HG03558 (cell line): ENCODE data around the gene BUD31.
A peak's percentile ranks its signal among the peaks of the same experiment; 100 is the strongest.
"Not testable (repeated sequence)": the region's sequence is repeated elsewhere in the genome, so short reads cannot be mapped to it uniquely, and the experiment has no call there.

Experiments
- ATAC-seq: cut with Tn5 transposase; IDR thresholded peaks from one replicate; pipeline ENCODE4 v1.9.1; 2021; ENCODE audit warnings: moderate number of reproducible peaks; ENCODE audit not compliant: unreplicated experiment; ENCODE audit errors: extremely low read depth

The BUD31 gene

DNA sequence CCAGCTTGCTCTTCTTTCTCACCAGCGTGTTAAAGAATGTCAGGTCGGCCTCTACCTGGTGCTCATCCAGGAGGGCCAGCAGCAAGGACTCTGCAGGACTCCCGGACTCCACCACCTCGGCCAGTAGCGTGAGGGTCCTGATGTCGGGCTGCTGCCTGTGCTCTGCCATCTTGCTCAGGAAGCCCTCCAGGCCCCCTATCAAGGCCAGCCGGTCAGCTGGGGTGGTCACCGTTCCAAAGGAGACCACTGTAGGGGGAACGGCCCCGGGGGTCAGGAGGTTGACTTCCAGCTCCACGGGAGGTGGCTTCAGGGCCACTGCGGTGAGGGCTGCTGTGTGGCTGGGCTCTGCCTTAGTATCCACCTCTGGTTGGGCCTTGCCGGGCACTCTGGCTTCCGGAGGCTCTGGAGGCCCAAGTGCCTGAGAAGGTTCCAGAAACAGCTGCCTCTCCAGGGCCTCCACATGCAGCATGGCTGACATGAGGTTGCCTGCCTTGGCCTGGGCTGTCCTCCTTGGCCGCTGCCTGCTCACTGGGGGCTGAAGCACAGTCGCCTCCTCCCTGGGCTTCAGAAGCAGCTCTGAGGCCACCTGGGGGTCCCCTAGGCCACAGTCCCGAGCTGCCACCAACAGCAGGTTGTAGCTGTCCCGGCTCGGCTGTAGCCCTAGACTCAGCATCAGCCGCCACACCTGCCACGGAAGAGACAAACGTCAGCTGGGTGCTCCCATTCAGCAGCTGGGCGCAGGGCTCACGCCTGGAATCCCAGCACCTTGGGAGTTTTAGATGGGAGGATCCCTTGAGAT, 16.4 kb downstream of the BUD31 start:
- ATAC-seq: no peak

- no peak for ATAC-seq
Observed at GRCh38 chr7:99428972-99429566, 20.3 kb downstream of the BUD31 start.

- no peak for ATAC-seq
Observed at GRCh38 chr7:99429756-99430155, 21.0 kb downstream of the BUD31 start.

DNA sequence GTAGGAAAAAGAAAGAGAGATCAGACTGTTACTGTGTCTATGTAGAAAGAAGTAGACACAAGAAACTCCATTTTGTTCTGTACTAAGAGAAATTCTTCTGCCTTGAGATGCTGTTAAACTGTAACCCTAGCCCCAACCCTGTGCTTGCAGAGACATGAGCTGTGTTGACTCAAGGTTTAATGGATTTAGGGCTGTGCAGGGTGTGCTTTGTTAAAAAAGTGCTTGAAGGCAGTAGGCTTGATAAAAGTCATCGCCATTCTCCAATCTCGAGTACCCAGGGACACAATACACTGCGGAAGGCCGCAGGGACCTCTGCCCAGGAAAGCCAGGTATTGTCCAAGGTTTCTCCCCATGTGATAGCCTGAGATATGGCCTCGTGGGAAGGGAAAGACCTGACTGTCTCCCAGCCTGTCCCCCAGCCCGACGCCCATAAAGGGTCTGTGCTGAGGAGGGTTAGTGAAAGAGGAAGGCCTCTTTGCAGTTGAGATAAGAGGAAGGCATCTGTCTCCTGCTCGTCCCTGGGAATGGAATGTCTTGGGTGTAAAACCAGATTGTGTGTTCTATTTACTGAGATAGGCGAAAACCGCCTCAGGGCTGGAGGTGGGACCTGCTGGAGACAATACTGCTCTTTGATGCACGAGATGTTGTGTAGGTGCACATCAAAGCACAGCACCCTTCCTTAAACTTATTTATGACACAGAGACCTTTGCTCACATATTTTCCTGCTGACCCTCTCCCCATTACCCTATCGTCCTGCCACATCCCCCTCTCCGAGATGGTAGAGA, 23.2 kb downstream of the BUD31 start:
- ATAC-seq: not testable (repeated sequence)

- no peak for ATAC-seq
Observed at GRCh38 chr7:99433158-99433557, 24.4 kb downstream of the BUD31 start.

- ATAC-seq: no peak
Observed at GRCh38 chr7:99437946-99438572, 29.3 kb downstream of the BUD31 start.

DNA sequence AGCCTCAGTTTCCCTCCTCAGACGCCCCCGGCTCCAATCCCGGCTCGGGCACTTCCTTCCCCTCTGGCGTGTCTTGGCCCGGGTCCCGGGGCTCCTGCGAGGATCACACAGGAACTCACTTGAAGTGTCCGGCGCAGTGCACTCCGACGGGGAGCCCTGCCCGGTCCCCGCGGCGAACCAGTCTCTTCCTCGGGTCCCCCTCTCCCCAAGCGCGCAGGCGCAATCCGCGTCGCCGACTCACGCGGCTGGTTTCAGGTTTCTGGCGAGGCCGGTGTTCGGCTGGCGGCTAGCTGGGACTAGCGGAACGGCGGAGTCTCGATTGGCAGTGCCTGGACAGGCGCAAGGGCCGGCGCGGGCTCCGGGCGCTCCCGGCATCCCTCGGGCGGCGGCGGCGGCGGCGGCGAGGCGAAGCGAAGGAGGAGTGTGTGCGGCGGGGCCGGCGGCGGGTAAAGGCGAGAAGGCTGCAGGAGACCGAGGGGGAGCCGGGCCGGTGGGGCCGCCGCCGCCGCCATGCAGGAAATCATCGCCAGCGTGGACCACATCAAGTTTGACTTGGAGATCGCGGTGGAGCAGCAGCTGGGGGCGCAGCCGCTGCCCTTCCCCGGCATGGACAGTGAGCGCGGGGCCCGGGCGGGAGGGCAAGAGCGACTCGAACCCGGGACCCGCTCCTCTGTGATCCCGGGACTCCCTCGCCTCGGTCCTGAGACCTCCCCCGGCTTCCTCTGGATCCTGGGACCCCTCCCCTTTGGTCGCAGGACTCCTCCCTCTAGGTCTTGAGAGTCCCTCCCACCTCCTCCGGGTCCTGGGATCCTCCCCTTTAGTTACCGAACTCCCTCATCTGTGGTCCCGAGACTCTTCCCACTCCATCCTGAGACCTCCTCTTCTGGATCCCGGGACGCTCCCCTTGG, 30.1 kb downstream of the BUD31 start, which contains the start of the genes CPSF4 and PTCD1:
CPSF4 (plus strand) TSS at position 371 of the 908 bp plus-strand sequence; CDS start at position 511, 140 bp downstream.
PTCD1 (minus strand) TSS at position 226 of the 908 bp plus-strand sequence. CDS start 3,556 bp downstream, outside the sequence.
- ATAC-seq: peak; percentile 71

DNA sequence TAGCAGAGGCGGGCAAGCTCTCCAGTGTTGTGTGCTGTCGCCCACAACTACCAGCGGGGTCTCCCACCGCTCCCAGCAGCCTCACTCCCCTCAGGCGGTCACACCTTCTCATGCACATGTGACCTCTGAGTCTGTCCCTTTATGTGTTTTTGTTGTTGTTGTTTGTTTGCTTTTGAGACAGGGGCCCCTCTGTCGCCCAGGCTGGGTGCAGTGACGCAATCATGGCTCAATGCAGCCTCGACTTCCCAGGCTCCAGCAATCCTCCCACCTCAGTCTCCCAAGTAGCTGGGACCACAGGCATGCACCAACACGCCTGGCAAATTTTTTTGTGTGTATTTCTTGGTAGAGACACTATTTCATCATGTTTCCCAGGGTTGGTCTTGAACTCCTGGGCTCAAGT, 31.4 kb downstream of the BUD31 start:
- no peak for ATAC-seq

DNA sequence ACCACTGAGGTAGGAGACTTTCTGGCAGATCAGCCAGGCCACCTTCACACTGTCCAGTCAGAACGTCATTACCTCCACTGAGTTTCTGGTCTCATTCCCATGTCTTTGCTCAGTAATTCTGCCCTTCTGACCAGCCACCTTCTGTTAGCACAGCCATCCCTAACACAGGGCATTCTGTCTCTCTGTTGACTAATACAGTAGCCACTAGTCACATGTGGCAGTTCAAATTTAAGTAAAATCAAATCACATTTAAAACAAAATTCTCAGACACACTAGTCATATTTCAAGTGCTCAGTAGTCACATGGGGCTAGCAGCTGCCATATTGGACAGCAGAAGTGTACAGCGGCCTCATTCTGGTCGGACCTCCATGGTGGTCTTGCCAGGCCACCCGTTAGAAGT, 37.3 kb downstream of the BUD31 start:
- ATAC-seq: no peak

DNA sequence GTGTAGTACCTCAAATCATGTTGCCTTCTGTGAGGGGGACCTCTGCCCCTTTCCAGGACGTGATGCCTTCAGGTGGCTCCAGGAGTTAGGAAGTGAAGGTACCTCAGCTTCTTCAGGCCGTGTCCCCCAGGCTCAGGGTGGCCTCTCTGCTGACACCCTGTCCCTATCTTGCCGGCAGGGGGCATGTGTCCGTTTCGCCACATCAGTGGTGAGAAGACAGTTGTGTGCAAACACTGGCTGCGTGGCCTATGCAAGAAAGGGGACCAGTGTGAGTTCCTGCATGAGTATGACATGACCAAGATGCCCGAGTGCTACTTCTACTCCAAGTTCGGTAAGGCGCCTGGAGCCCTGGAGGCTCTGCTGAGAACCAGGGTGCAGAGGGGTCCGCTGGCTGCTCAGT, 39.2 kb downstream of the BUD31 start:
- no peak for ATAC-seq

DNA sequence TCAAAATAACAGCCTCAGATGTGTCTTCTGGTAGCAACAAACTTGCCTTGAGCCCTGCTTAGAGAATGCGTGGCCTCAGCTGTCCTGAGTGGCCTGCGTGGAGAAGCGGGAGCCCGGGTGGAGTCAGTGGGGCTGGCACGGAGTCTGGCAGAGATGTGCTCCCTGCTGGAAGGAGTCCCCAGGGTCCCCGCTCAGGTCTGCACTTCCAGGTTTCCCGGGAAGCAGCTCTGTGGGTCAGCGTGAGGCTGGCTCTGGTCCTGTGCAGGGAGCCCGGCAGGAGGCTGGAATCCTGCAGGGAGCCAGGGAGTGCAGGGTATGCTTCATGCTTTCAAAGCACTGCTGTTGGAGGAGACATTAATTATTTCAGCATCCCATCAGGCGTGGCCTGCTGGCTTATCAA, 40.1 kb downstream of the BUD31 start:
- no peak for ATAC-seq

- ATAC-seq: no peak
Observed at GRCh38 chr7:99449326-99449725, 40.6 kb downstream of the BUD31 start.

DNA sequence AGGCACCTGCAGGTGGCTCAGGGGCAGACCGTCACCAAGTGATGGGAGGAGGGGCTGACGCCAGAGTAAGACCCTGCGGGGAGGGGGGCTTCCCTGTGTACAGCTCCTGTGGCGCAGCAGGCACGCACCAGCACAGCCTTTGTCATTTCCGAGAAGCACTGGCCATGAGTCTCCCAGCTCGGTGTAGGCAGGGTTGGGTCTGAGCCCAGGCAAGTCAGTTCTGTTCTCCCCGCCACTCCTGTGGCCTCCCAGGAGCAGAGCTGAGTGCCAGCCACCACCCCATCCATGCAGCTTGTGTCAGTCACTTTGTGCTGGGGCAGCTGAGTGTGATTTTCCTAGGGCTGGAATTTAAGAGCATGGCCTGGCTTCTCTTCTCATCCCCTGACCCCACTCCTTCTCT, 43.2 kb downstream of the BUD31 start:
- ATAC-seq: no peak

DNA sequence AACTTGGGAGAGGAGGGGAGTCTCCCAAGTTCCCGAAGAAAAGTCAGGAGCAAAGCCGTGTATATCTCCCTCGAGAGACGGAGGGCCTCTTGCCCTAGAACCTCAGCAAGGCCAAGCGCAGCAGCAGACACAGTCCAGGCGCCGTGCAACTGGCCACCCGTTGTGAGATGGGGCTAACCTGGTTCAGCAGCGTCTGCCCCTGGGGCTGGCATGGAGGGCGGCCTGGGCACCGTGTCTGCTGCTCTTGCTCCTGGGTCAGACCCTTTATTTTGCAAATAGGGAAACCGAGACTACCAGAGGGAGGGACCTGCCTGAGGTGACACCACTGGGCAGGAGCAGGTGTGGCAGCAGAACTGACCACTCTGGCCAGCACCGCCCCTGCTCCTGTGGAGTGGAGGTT, 43.8 kb downstream of the BUD31 start:
- ATAC-seq: no peak

DNA sequence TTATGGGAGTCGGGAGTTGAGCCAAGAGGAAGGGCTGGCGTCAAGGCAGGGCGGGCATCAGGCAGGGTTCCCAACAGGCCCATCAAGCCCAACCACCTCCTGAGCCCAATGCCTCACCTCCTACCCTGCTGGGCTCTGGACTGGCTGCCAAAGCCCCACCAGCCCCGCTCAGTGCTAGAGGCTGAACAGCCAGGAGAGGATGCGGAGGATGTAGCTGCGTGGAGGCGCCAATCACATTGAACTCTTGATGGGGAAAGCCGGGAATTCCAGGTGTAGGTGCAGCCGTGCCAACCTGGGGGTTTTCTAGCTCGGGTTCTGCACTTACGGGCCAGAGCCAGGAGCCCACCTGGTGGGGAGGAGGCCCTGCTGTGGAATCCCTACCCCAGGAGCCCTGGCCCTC, 44.3 kb downstream of the BUD31 start:
- ATAC-seq: no peak

GRCh38 chr7:99455874-99456273, 47.1 kb downstream of the BUD31 start:
- no peak for ATAC-seq

DNA sequence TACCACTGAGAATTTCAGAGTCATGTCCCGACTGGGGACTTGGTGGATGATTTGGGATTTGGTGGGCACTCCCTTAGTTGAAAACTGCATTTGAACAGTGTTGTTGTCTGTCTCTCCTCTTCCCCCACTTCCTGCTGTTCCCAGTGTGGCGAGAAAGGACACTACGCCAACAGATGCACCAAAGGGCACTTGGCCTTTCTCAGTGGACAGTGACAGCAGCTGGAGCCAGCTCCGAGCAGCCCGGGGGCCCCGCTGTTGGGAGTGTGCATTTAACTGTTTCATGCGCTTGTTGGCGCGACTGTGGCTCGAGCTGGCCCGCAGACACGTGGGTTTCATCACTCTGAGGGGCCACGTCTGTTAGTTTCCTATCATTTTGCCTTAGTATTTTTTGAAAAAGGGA, 47.5 kb downstream of the BUD31 start:
- no peak for ATAC-seq

DNA sequence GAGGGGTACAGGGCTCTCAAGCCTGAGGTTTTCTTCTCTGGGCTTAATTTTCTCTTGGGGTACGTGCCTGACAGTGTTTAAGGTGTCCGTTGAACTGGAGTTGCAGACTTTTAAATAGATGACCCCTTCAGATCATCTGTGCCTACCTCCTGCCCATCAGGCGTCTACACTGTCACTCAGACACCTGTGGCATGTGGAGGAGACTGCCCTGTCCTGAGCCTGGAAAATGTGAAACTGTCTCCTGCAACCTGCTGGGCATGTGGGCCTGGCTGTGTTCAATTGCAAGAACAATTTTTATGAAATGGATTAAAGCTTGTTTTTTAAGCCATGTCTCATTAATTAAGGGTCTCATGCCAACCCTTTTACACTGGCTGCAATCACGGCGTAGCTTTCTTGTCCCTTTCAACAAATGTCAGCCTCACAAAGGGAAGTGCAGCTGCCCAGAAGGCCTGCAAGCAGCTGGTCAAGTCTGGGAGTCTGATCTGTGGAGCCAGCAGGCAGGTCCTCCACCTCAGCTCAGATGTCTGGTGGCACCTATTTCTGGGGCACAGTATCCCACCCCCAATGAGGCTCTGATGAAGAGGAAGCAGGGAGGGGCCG, 48.4 kb downstream of the BUD31 start:
- no peak for ATAC-seq
